ENCODE measurements around the gene AUTS2.

GRCh38 chr7:70114806-70115205, 516.5 kb downstream of the AUTS2 start:
- TF ChIP-seq CTCF (IDR thresholded peaks at IDR 0.05), result no peak
- TF ChIP-seq POLR2A (IDR thresholded peaks at IDR 0.05), result no peak
- no peak for TF ChIP-seq POLR2AphosphoS5 (IDR thresholded peaks at IDR 0.05)
- no peak for TF ChIP-seq EP300 (IDR thresholded peaks at IDR 0.05; ENCODE audit: low read depth)
